IMR-90 (cell line): ENCODE results near the gene CDC42BPG. TPM values are rescaled to one million over a fixed set of nuclear protein-coding genes. Genes with fewer than 3 reads are reported as not detected.

Experiments used
- ATAC-seq: fragments of 200-7000 bp; cut with Tn5 transposase; 2 replicates; pipeline ENCODE4 v1.9.1; 2020; ENCODE audit warnings: low read depth, mild to moderate bottlenecking, moderate library complexity
- BruUV-seq: library from RNA; stranded (reverse); fragments of 400-500 nt; replicated peaks from 2 replicates; lab custom pipeline; 2021; lab: Mats Ljungman, UMichigan
- CTCF ChIA-PET: fragments of 300-600 bp; formaldehyde crosslinking; extraction: SDS; loops from one replicate; lab custom pipeline; 2021; ENCODE audit warnings: antibody characterized with exemption; lab: Yijun Ruan, JAX
- POLR2A ChIA-PET: fragments of 300-600 bp; sonication (Branson Sonifier 250); formaldehyde crosslinking; loops from one replicate; lab custom pipeline; 2022; ENCODE audit warnings: antibody characterized with exemption; ENCODE audit not compliant: unreplicated experiment; lab: Charles Lee
- DNase-seq: peaks from one replicate; pipeline ENCODE4 v3.0.0; 2013
- H2AFZ ChIP-seq: replicated peaks from 2 replicates; pipeline ENCODE3; 2013; ENCODE audit warnings: low read length, mild to moderate bottlenecking; ENCODE audit not compliant: poor library complexity
- H2AK5ac ChIP-seq: 2 replicates; pipeline ENCODE4 v1.6.1; 2013; ENCODE audit warnings: low read depth, low read length, inconsistent platforms
- H2AK9ac ChIP-seq: replicated peaks from 2 replicates; pipeline ENCODE3; 2013; ENCODE audit warnings: mild to moderate bottlenecking, low read depth, low read length, moderate library complexity; ENCODE audit not compliant: poor library complexity
- H2BK120ac ChIP-seq: 2 replicates; pipeline ENCODE4 v1.6.1; 2013; ENCODE audit warnings: low read depth, low read length, inconsistent platforms
- H2BK15ac ChIP-seq: 3 replicates; pipeline ENCODE4 v1.6.1; 2013; ENCODE audit warnings: low read depth, low read length, inconsistent platforms
- H2BK20ac ChIP-seq: 2 replicates; pipeline ENCODE4 v1.6.1; 2013; ENCODE audit warnings: low read depth, mild to moderate bottlenecking, inconsistent platforms, low read length, moderate library complexity
- H2BK5ac ChIP-seq: 2 replicates; pipeline ENCODE4 v1.6.1; 2013; ENCODE audit warnings: mild to moderate bottlenecking, low read depth, low read length, inconsistent platforms; ENCODE audit not compliant: poor library complexity, severe bottlenecking
- H3K14ac ChIP-seq: replicated peaks from 2 replicates; pipeline ENCODE4 v1.6.1; 2013; ENCODE audit warnings: low read depth, low read length, inconsistent platforms
- H3K18ac ChIP-seq: 2 replicates; pipeline ENCODE4 v1.6.1; 2013; ENCODE audit warnings: low read depth, low read length, control low read depth
- H3K23ac ChIP-seq: 2 replicates; pipeline ENCODE4 v1.6.1; 2013; ENCODE audit warnings: low read depth, low read length, inconsistent platforms
- H3K27ac ChIP-seq: 2 replicates; pipeline ENCODE4 v1.5.1; 2013; ENCODE audit warnings: mild to moderate bottlenecking, control low read depth, low read length; ENCODE audit not compliant: insufficient read depth
- H3K27me3 ChIP-seq: 2 replicates; pipeline ENCODE4 v1.6.1; 2013; ENCODE audit warnings: low read length; ENCODE audit not compliant: control insufficient read depth, insufficient read depth
- H3K36me3 ChIP-seq: 2 replicates; pipeline ENCODE4 v1.6.1; 2013; ENCODE audit warnings: low read length, mixed read lengths; ENCODE audit not compliant: control insufficient read depth, insufficient read depth
- H3K4ac ChIP-seq: 2 replicates; pipeline ENCODE4 v1.6.1; 2013; ENCODE audit warnings: low read depth, low read length, inconsistent platforms
- H3K4me1 ChIP-seq: 2 replicates; pipeline ENCODE4 v1.6.1; 2013; ENCODE audit warnings: low read length, mixed read lengths; ENCODE audit not compliant: control insufficient read depth, insufficient read depth
- H3K4me2 ChIP-seq: 2 replicates; pipeline ENCODE4 v1.6.1; 2013; ENCODE audit warnings: low read depth, mild to moderate bottlenecking, control low read depth, low read length, moderate library complexity
- H3K4me3 ChIP-seq: 2 replicates; pipeline ENCODE4 v1.5.1; 2013; ENCODE audit warnings: low read depth, mild to moderate bottlenecking, control low read depth, low read length, moderate library complexity; ENCODE audit not compliant: insufficient read depth
- H3K56ac ChIP-seq: 2 replicates; pipeline ENCODE4 v1.6.1; 2013; ENCODE audit warnings: low read length, inconsistent platforms; ENCODE audit not compliant: insufficient read depth; ENCODE audit errors: extremely low read depth
- H3K79me1 ChIP-seq, 2 experiments: 2 replicates each; pipeline ENCODE4 v1.6.1; 2013; ENCODE audit warnings: low read length in 2 of 2, inconsistent platforms in 1 of 2, low read depth in 1 of 2
- H3K9ac ChIP-seq: 2 replicates; pipeline ENCODE4 v1.6.1; 2013; ENCODE audit warnings: low read depth, low read length, control low read depth
- H3K9me1 ChIP-seq: 2 replicates; pipeline ENCODE4 v1.6.1; 2013; ENCODE audit warnings: low read length, inconsistent platforms; ENCODE audit not compliant: insufficient read depth
- H3K9me3 ChIP-seq: 2 replicates; pipeline ENCODE4 v1.6.1; 2013; ENCODE audit warnings: low read length; ENCODE audit not compliant: control insufficient read depth, insufficient read depth
- H4K20me1 ChIP-seq: 2 replicates; pipeline ENCODE4 v1.6.1; 2013; ENCODE audit warnings: low read length, inconsistent platforms; ENCODE audit not compliant: insufficient read depth
- H4K5ac ChIP-seq: 2 replicates; pipeline ENCODE4 v1.6.1; 2013; ENCODE audit warnings: mild to moderate bottlenecking, low read depth, low read length, control low read depth
- H4K8ac ChIP-seq, 2 experiments: 2 replicates each; pipeline ENCODE4 v1.6.1; 2013; ENCODE audit warnings: low read depth in 2 of 2, low read length in 2 of 2, control low read depth in 1 of 2, inconsistent platforms in 1 of 2
- H4K91ac ChIP-seq: 2 replicates; pipeline ENCODE4 v1.6.1; 2013; ENCODE audit warnings: low read depth, low read length, inconsistent platforms; ENCODE audit not compliant: insufficient read depth
- BHLHE40 ChIP-seq: fragments of 150-350 bp; IDR thresholded peaks from 2 replicates; pipeline ENCODE4 v1.6.1; 2016; ENCODE audit warnings: mild to moderate bottlenecking, low read depth, low read length
- CEBPB ChIP-seq: IDR thresholded peaks from 2 replicates; pipeline ENCODE4 v1.6.1; 2012; ENCODE audit warnings: low read depth, low read length, improper control_type of control experiment
- CHD1 ChIP-seq: IDR thresholded peaks from 2 replicates; pipeline ENCODE4 v1.6.1; 2012; ENCODE audit warnings: low read depth, low read length, improper control_type of control experiment
- FOS ChIP-seq: fragments of 150-350 bp; IDR thresholded peaks from 2 replicates; pipeline ENCODE4 v1.6.1; 2016; ENCODE audit warnings: low read depth, low read length
- NFE2L2 ChIP-seq: fragments of 150-350 bp; IDR thresholded peaks from 2 replicates; pipeline ENCODE4 v1.6.1; 2016; ENCODE audit warnings: low read depth, mild to moderate bottlenecking, low read length
- POLR2A ChIP-seq: IDR thresholded peaks from 2 replicates; pipeline ENCODE4 v1.6.1; 2012; ENCODE audit warnings: mild to moderate bottlenecking, low read depth, low read length
- RAD21 ChIP-seq: IDR thresholded peaks from 2 replicates; pipeline ENCODE4 v1.6.1; 2012; ENCODE audit warnings: low read length, improper control_type of control experiment
- RCOR1 ChIP-seq: IDR thresholded peaks from 2 replicates; pipeline ENCODE4 v1.6.1; 2012; ENCODE audit warnings: mild to moderate bottlenecking, low read length, improper control_type of control experiment; ENCODE audit not compliant: insufficient replicate concordance
- SMC3 ChIP-seq: fragments of 150-350 bp; IDR thresholded peaks from 2 replicates; pipeline ENCODE4 v1.6.1; 2016; ENCODE audit warnings: low read depth, mild to moderate bottlenecking, antibody characterized with exemption, low read length, moderate library complexity
- WGBS, 2 experiments: methylation state at CpG; one replicate each; pipeline versions ENCODE4 v1.1.5 to v1.1.7; 2013; ENCODE audit warnings: missing lambda C conversion rate in 2 of 2; ENCODE audit not compliant: insufficient read length in 1 of 2; ENCODE audit errors: extremely low coverage in 2 of 2; 5-methylcytosine and 5-hydroxymethylcytosine counted together
- dilution Hi-C: fragments of 300-500 bp; cut with HindIII; formaldehyde crosslinking; loops from one replicate; pipeline ENCODE4 v1.14.3; 2018; ENCODE audit warnings: low sequenced_read_pairs; ENCODE audit not compliant: unreplicated experiment
- in situ Hi-C: fragments of 300-500 bp; cut with MboI; formaldehyde crosslinking; loops from 3 replicates; pipeline ENCODE4 v1.14.3; 2019; ENCODE audit warnings: low sequenced_read_pairs, inconsistent platforms, mixed read lengths
- intact Hi-C: fragments of 100-400 bp; cut with micrococcal nuclease; formaldehyde crosslinking; loops from 2 replicates; pipeline ENCODE4 v1.10.0; 2022
- polyA plus RNA-seq, 3 experiments: library from polyadenylated mRNA; depleted of rRNA; stranded (reverse); fragments of >200 nt; gene quantifications; 2 replicates each; pipeline ENCODE4 v1.2.3, GENCODE V29; 2012; ENCODE audit warnings: low replicate concordance in 1 of 3
- total RNA-seq: library from RNA; depleted of rRNA; stranded (reverse); fragments of >200 nt; gene quantifications from 2 replicates; pipeline ENCODE4 v1.2.3, GENCODE V29; 2012; rRNA removed

CDC42BPG gene
- total and polyA plus RNA-seq, 2 of the 4 experiments (the other 2 are of a cell fraction): under 0.01 to 0.12 TPM

DNA sequence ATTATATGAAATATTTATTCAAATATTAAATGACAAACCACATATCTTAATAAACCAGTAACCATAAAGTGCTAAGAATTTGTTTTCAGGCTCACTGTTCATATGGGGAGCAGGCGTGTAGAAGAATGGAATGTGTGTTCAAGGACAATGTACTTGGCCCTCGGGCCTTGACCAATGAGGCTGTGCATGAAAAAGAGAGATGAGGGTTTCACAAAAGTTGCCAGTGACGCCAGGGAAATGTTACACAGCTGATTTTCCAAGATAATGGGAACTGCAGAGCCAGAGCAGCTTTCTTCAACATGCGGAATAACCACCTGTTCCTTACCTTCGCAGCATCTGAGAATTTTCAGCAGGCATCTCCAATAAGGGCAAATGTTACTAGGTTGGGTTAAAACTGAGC, 70.3 kb downstream of the CDC42BPG start:
- Histone ChIP-seq H2BK5ac (no peak overlapping the region), H3K79me1 (peaks cover 39 to 73% of the 10 kb centered on the region in 2 experiments), H2BK20ac (no peak overlapping the region), H3K4me1 (peaks cover 2% of the 10 kb centered on the region), H3K56ac (no peak overlapping the region), H3K4me2 (no peak overlapping the region), H3K9me3 (no peaks in the 10 kb centered on the region), H3K9me1 (no peaks in the 10 kb centered on the region; the same call in 1 of the 2 replicates), H3K4me3 (no peak overlapping the region), H2AK9ac (no peak overlapping the region), H3K18ac (no peak overlapping the region), H3K14ac (no peak overlapping the region), H3K4ac (no peak overlapping the region), H4K5ac (no peak overlapping the region), H3K36me3 (peaks cover 58% of the 10 kb centered on the region), H3K9ac (no peak overlapping the region), H4K20me1 (peaks cover 77% of the 10 kb centered on the region), H3K23ac (no peak overlapping the region), H3K27ac (no peak overlapping the region), H2BK120ac (no peak overlapping the region), H2AFZ (no peak overlapping the region), H2BK15ac (no peak overlapping the region), H4K8ac (no peak overlapping the region), H2AK5ac (no peak overlapping the region), H3K27me3 (no peaks in the 10 kb centered on the region), H4K91ac (no peak overlapping the region)
- no TSS peak for BruUV-seq
- CTCF ChIA-PET: no interaction called here
- in situ Hi-C loops (no loop called here), dilution Hi-C loops (no loop called here), intact Hi-C loops (no loop called here)
- DNase-seq (no peak), ATAC-seq (no peak)
- POLR2A ChIA-PET: no interaction called here
- TF ChIP-seq BHLHE40: no peak
- TF ChIP-seq RCOR1: no peak
- no peak for TF ChIP-seq RAD21
- no peak for TF ChIP-seq CEBPB
- no peak for TF ChIP-seq FOS
- no peak for TF ChIP-seq SMC3
- TF ChIP-seq POLR2A: no peak
- TF ChIP-seq NFE2L2: no peak
- TF ChIP-seq CHD1: no peak
- WGBS, 2 experiments: 100% methylated on average over 1 of the region's 5 CpGs; no CpG with 5 or more reads in 1 of the 2 experiments

Other genes with a start within 250 kb of the CDC42BPG start
- gene NRXN2, start 121.5 kb downstream of the CDC42BPG start, total RNA-seq: 0.18 and 0.28 TPM in 2 replicates
- gene NRXN2, start 121.5 kb downstream of the CDC42BPG start, polyA plus RNA-seq (2012; rRNA removed): 0.13 and 0.22 TPM in 2 replicates
- not detected in 2 replicates for gene RASGRP2, start 100.5 kb downstream of the CDC42BPG start, total RNA-seq
- 0.82 and 1.2 TPM in 2 replicates for gene RASGRP2, start 100.5 kb downstream of the CDC42BPG start, polyA plus RNA-seq (2012; rRNA removed)
- gene PYGM, start 84.7 kb downstream of the CDC42BPG start, total RNA-seq: under 0.01 and 0.18 TPM in 2 replicates
- gene PYGM, start 84.7 kb downstream of the CDC42BPG start, polyA plus RNA-seq (2012; rRNA removed): 0.21 and 0.46 TPM in 2 replicates
- 56.8 and 76.1 TPM in 2 replicates for gene SF1, start 66.1 kb downstream of the CDC42BPG start, total RNA-seq
- 75.0 and 88.0 TPM in 2 replicates for gene SF1, start 66.1 kb downstream of the CDC42BPG start, polyA plus RNA-seq (2012; rRNA removed)
- gene MAP4K2, start 41.4 kb downstream of the CDC42BPG start, total RNA-seq: 9.2 and 11.7 TPM in 2 replicates
- gene MAP4K2, start 41.4 kb downstream of the CDC42BPG start, polyA plus RNA-seq (2012; rRNA removed): 16.6 and 22.2 TPM in 2 replicates
- gene MEN1, start 34.1 kb downstream of the CDC42BPG start, total RNA-seq: 8.8 and 9.4 TPM in 2 replicates
- 35.7 and 44.7 TPM in 2 replicates for gene MEN1, start 34.1 kb downstream of the CDC42BPG start, polyA plus RNA-seq (2012; rRNA removed)
- gene EHD1, start 34.0 kb upstream of the CDC42BPG start, total RNA-seq: 107 and 125 TPM in 2 replicates
- 209 and 216 TPM in 2 replicates for gene EHD1, start 34.0 kb upstream of the CDC42BPG start, polyA plus RNA-seq (2012; rRNA removed)
- gene ATG2A, start 72.6 kb upstream of the CDC42BPG start, total RNA-seq: 3.2 and 3.6 TPM in 2 replicates
- 10.5 and 12.7 TPM in 2 replicates for gene ATG2A, start 72.6 kb upstream of the CDC42BPG start, polyA plus RNA-seq (2012; rRNA removed)
- gene PPP2R5B, start 80.0 kb upstream of the CDC42BPG start, total RNA-seq: 6.4 and 6.5 TPM in 2 replicates
- 23.5 and 23.6 TPM in 2 replicates for gene PPP2R5B, start 80.0 kb upstream of the CDC42BPG start, polyA plus RNA-seq (2012; rRNA removed)
- gene GPHA2, start 91.2 kb upstream of the CDC42BPG start, total RNA-seq: not detected in 2 replicates
- gene GPHA2, start 91.2 kb upstream of the CDC42BPG start, polyA plus RNA-seq (2012; rRNA removed): not detected in 2 replicates
- gene MAJIN, start 127.5 kb upstream of the CDC42BPG start, total RNA-seq: not detected in 2 replicates
- gene MAJIN, start 127.5 kb upstream of the CDC42BPG start, polyA plus RNA-seq (2012; rRNA removed): not detected in 2 replicates
- 0.36 and 0.56 TPM in 2 replicates for gene BATF2, start 152.3 kb upstream of the CDC42BPG start, total RNA-seq
- gene BATF2, start 152.3 kb upstream of the CDC42BPG start, polyA plus RNA-seq (2012; rRNA removed): 1.2 and 1.6 TPM in 2 replicates
- 46.4 and 48.9 TPM in 2 replicates for gene ARL2, start 169.5 kb upstream of the CDC42BPG start, total RNA-seq
- 152 and 168 TPM in 2 replicates for gene ARL2, start 169.5 kb upstream of the CDC42BPG start, polyA plus RNA-seq (2012; rRNA removed)
- gene SNX15, start 182.8 kb upstream of the CDC42BPG start, total RNA-seq: 8.1 and 9.0 TPM in 2 replicates
- 15.2 and 16.3 TPM in 2 replicates for gene SNX15, start 182.8 kb upstream of the CDC42BPG start, polyA plus RNA-seq (2012; rRNA removed)
- 2.8 and 2.9 TPM in 2 replicates for gene SAC3D1, start 196.6 kb upstream of the CDC42BPG start, total RNA-seq
- gene SAC3D1, start 196.6 kb upstream of the CDC42BPG start, polyA plus RNA-seq (2012; rRNA removed): 13.2 and 15.4 TPM in 2 replicates
- gene NAALADL1, start 213.9 kb upstream of the CDC42BPG start, total RNA-seq: 2.8 and 3.8 TPM in 2 replicates
- gene NAALADL1, start 213.9 kb upstream of the CDC42BPG start, polyA plus RNA-seq (2012; rRNA removed): 5.8 and 6.3 TPM in 2 replicates
- 9.1 and 10.0 TPM in 2 replicates for gene CDCA5, start 239.4 kb upstream of the CDC42BPG start, total RNA-seq
- 14.0 and 14.9 TPM in 2 replicates for gene CDCA5, start 239.4 kb upstream of the CDC42BPG start, polyA plus RNA-seq (2012; rRNA removed)
- gene ZFPL1, start 239.6 kb upstream of the CDC42BPG start, total RNA-seq: 24.0 and 27.2 TPM in 2 replicates
- gene ZFPL1, start 239.6 kb upstream of the CDC42BPG start, polyA plus RNA-seq (2012; rRNA removed): 67.5 and 75.6 TPM in 2 replicates